GM19324 (cell line): ENCODE results near the gene SSUH2.
"Not testable (repeated sequence)": the region's sequence is repeated elsewhere in the genome, so short reads cannot be mapped to it uniquely, and the experiment has no call there.

Experiments
- ATAC-seq: cut with Tn5 transposase; IDR thresholded peaks from one replicate; pipeline ENCODE4 v1.9.1; 2021; ENCODE audit warnings: mild to moderate bottlenecking, moderate library complexity; ENCODE audit not compliant: unreplicated experiment, low FRiP score

SSUH2 gene

DNA sequence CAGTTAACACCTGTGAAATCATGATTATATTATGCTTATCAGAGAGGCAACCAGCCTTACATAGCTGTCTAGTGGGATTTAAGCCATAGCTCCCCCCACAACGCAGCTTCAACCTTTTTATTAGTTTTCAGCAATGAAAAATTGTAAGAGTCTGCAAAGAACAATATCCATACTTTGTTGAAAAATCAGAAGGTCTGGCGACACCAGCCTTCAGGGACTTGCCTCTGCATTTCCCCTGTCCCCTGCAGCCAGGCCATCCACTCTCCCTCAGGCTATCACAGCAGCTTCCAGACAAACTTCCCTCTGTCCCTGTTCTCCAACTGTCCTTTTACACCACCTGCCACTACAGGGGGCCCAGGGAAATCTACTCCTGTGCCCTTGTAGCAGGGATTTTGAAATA lies 59.9 kb downstream of the SSUH2 start:
- no peak for ATAC-seq

DNA sequence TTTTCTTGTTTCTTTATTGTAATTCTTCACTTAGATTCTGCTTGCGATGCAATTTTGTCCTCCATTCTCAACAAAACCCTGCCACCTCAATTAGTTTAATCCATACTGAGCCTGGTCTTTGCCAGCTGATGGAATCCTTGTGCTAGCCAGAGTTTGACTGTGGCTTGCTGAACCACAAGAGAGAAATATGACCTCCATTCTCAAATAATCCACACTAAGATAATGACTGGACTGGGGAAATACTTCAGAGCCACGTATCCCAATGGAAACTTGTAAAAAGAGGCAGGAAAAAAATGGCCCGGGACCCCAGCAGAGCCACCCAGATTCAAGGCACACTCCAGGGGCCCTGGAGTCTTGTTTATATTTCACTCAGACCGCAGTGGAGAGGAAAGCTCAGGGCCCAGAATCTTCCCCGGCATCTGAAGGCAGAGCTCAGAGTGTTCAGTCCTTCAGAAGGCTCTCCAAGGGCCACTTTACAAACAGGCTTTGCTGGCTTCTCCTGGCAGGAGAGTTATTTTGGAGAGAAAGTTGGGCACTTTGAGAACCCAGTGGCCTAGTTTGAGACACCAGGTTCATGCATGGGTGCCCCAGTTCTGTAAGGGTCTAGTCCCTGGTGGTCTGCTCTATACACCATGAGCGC lies 62.7 kb downstream of the SSUH2 start:
- no peak for ATAC-seq

GRCh38 chr3:8581373-8581772 lies 63.2 kb downstream of the SSUH2 start:
- ATAC-seq: no peak

DNA sequence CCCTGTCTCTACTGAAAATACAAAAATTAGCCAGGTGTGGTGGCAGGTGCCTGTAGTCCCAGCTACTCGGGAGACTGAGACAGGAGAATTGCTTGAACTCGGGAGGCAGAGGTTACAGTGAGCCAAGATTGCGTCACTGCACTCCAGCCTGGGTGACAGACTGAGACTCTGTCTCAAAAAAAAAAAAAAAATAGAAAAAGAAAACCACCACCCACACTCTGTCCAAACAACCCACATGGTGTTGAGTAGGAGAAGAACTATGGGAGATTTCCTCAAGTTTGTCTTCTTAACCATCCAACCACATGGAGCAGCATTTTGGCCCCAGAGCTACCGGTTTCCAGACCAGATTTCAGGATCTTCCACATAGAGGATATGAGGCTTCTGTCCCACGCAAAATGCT lies 64.2 kb downstream of the SSUH2 start:
- not testable (repeated sequence) for ATAC-seq

DNA sequence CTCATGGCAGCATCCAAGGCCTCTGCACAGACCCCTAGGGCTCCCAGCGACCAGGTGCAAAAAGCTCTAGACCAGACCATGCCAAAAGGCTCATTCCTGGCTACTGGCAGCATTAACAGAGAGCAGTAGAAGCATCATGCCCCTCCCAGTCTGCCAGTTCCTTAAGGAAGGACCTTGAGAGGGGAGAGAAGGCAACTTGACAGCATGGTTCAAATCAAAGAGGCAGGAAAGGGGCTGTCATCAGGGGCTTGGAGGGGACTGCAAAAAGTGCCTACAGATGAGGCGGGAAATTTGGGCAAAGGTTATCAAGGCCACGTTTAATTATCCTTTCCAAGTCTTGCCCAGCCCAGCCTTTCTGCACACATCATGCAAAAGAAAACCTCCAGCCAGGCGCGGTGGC lies 64.7 kb downstream of the SSUH2 start:
- ATAC-seq: no peak

DNA sequence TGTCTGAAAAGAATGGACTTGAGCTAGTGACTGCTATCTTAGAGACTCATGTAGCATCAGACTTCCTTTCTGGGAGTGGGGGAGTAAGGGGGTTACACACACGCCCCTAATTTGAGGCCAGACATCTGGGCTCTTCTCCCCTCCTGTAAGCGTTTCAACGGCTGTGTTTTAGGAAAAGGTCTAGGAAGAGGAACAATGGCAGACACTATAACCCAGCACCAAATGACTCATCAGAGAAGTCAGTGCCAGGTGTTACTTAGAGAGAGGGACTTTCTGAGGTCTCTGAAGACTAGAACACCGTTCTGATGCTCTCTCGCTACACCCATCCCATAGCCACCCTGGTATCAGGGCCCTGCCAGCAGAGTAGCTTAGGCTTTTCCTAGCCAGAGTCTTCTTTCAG lies 65.5 kb downstream of the SSUH2 start:
- peak; percentile 74 for ATAC-seq

GRCh38 chr3:8578282-8578681 lies 66.3 kb downstream of the SSUH2 start:
- no peak for ATAC-seq

GRCh38 chr3:8576841-8577571 lies 67.6 kb downstream of the SSUH2 start:
- ATAC-seq: no peak

GRCh38 chr3:8576436-8576835 lies 68.2 kb downstream of the SSUH2 start:
- ATAC-seq: no peak

GRCh38 chr3:8575364-8576104 lies 69.1 kb downstream of the SSUH2 start:
- ATAC-seq: no peak

DNA sequence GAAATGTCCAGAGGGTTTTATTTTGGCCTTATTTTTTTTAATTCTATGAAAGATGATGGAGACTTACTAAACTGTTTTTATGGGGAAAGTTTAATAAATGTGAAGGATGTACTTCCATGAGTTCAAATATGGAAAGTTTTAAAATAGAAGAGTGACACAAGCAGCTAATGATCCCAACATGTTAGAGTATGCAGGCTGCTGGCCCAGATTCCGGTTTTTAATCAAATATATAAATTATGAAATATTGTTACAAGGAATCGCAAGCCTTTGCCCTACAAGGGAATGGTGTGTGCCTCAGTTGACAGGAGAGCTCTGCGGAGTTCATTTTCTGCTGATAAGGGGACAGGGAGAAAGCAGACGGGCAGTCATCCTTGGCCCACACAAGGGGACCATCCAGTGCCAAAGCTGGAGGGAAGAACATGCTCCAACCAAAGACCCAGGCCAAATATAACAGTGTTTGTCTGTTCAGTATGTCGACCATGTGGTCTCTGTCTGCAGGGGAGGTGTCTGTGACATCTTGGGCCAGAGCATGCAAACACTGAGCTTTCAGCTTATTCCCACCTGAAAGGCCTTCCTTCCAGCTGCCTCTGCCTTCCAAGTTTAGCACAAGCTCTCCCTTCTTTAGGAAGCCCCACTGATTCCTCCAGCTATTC lies 69.8 kb downstream of the SSUH2 start:
- no peak for ATAC-seq

DNA sequence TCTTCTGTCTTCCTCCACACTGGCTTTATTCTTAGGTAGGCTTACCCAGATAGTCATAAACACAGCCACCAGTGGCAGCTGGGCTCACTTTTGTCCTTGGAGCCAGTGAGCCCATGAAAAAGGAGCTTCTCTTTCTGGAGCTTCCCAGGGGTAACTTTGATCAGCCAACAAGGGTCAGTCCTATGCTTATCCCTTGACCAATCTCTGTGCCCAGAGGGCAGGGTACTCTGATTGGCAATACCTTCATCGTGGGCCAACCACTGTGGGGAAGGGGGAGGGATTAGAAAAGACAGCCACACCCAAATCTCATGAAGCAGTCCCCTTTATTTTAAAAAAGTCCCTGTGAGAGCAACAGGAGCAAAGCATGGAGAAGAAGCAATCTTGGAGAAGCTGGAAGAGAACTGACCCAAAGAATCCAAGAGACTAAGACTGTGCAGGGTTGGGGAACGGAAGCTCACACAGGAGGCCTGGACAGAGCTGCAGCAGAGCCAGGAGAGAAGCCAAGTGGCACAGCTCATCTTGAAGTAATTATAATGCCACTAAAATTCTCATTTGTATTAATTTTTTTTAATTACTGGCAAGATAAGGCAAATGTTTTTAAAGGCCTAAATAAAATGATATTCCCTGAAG lies 70.4 kb downstream of the SSUH2 start:
- ATAC-seq: no peak

DNA sequence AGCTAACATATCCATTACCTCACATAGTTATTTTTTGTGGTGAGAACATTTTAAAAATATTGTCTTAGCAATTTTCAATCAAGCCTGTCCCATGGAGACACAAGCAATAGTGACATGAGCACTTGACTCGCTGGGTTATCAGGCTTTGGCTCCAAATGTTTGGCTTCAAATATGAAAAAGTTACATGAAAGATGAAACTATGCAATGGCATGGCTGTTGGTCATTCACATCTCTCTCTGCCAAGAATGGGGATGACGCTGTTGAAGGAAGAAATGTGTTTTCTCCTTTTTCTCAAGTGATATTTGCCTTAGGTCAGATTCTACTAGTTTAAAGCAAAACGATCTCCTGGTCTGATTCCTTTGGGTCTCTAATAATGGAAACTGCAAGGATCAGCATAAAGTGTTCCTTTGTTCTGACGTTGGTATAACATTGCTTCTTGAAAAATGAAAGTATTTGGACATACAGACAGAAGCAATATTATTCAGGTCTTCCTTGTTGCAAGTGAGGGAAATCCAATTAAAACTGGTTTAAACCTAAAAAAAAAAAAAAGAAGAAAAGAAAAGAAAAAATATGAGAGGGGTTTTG lies 71.2 kb downstream of the SSUH2 start:
- ATAC-seq: no peak

- ATAC-seq: no peak
Measured at GRCh38 chr3:8571256-8571655, 73.3 kb downstream of the SSUH2 start.
